MM.1S (cell line): ENCODE results near the gene SNX8.

Experiments
- DNase-seq: peaks from one replicate; pipeline ENCODE4 v3.0.0-alpha.2; 2015
- H2AFZ ChIP-seq: fragments of 300-600 bp; sonication (generic); 2 replicates; pipeline ENCODE4 v1.6.0; 2016; ENCODE audit warnings: antibody characterized with exemption, low read length
- H3F3A ChIP-seq: fragments of 300-600 bp; sonication (generic); 2 replicates; pipeline ENCODE4 v1.6.1; 2016; ENCODE audit warnings: mild to moderate bottlenecking, antibody characterized with exemption, low read length, moderate library complexity, mixed read lengths; ENCODE audit not compliant: insufficient read depth
- H3K27ac ChIP-seq: fragments of 300-600 bp; sonication (generic); 2 replicates; pipeline ENCODE4 v1.5.1; 2016; ENCODE audit warnings: mild to moderate bottlenecking, low read length
- H3K27me3 ChIP-seq: fragments of 300-600 bp; sonication (generic); replicated peaks from 2 replicates; pipeline ENCODE4 v1.6.0; 2016; ENCODE audit warnings: low read length; ENCODE audit not compliant: insufficient read depth
- H3K36me3 ChIP-seq: fragments of 300-600 bp; sonication (generic); replicated peaks from 2 replicates; pipeline ENCODE4 v1.6.1; 2016; ENCODE audit warnings: mild to moderate bottlenecking, low read length, mixed read lengths; ENCODE audit not compliant: insufficient read depth
- H3K4me1 ChIP-seq: fragments of 300-600 bp; sonication (generic); 2 replicates; pipeline ENCODE4 v1.6.1; 2016; ENCODE audit warnings: low read length, mixed read lengths
- H3K4me2 ChIP-seq: fragments of 300-600 bp; sonication (generic); 2 replicates; pipeline ENCODE4 v1.6.0; 2016; ENCODE audit warnings: low read depth, low read length
- H3K4me3 ChIP-seq: fragments of 300-600 bp; sonication (generic); 2 replicates; pipeline ENCODE4 v1.5.1; 2016; ENCODE audit warnings: low read length, mixed read lengths
- H3K79me2 ChIP-seq: fragments of 300-600 bp; sonication (generic); 2 replicates; pipeline ENCODE4 v1.6.1; 2016; ENCODE audit warnings: mixed run types, low read length, mixed read lengths
- H3K9ac ChIP-seq: fragments of 300-600 bp; sonication (generic); 2 replicates; pipeline ENCODE4 v1.6.1; 2016; ENCODE audit warnings: low read length, mixed read lengths
- H3K9me2 ChIP-seq: fragments of 300-600 bp; sonication (generic); replicated peaks from 2 replicates; pipeline ENCODE4 v1.6.1; 2016; ENCODE audit warnings: mild to moderate bottlenecking, low read length, mixed read lengths; ENCODE audit not compliant: insufficient read depth
- H3K9me3 ChIP-seq: fragments of 300-600 bp; sonication (generic); replicated peaks from 2 replicates; pipeline ENCODE4 v1.6.1; 2016; ENCODE audit warnings: mild to moderate bottlenecking, low read length, mixed read lengths; ENCODE audit not compliant: insufficient read depth
- H4K20me1 ChIP-seq: fragments of 300-600 bp; sonication (generic); 2 replicates; pipeline ENCODE4 v1.6.1; 2016; ENCODE audit warnings: mild to moderate bottlenecking, low read length, moderate library complexity, mixed read lengths; ENCODE audit not compliant: insufficient read depth
- EZH2 ChIP-seq: fragments of 300-600 bp; sonication (generic); optimal IDR thresholded peaks from 2 replicates; pipeline ENCODE3; 2017; ENCODE audit warnings: low read depth, mild to moderate bottlenecking, antibody characterized with exemption, low read length, mixed read lengths
- EZH2phosphoT487 ChIP-seq: fragments of 300-600 bp; sonication (generic); IDR thresholded peaks from 2 replicates; pipeline ENCODE4 v1.6.1; 2018; ENCODE audit warnings: antibody characterized with exemption, low read length
- TF ChIP-seq, protein P1 (sequence below): fragments of 300-600 bp; sonication (generic); IDR thresholded peaks from 2 replicates; pipeline ENCODE4 v1.5.1; 2016; ENCODE audit warnings: antibody characterized with exemption, low read length, mixed read lengths

The SNX8 gene

DNA sequence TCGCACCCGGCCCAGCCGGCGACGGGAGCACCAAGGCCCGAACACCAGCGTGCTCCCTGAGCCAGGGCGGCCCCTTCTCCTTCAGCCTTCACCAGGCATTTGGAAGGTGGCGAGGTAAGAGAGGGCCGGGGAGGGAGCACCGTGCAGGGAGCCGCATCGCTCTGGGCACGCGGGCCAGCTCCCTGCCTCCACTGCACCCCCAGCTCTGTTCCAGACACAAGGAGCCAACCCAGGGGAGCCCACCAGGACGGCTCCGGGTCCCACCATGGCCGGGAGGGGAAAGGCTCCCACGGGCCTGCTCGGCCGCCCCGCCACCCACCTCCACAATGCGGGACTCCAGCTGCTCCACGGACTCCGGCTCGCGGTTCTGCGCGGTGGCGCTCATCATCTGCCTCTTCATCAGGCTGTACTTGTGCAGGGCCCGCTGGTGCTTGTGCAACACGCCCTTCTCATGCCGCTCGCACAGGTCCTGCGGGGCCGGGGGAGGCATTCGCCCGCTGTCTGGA lies 57.1 kb downstream of the SNX8 start:
- no peak overlapping the region for H3K4me2 ChIP-seq
- no peak overlapping the region for H3K9ac ChIP-seq
- H3F3A ChIP-seq = no peaks in the 10 kb centered on the region
- no peak for DNase-seq
- H4K20me1 ChIP-seq = no peaks in the 10 kb centered on the region
- H3K4me1 ChIP-seq = no peaks in the 10 kb centered on the region
- H3K36me3 ChIP-seq = no peaks in the 10 kb centered on the region
- H2AFZ ChIP-seq = no peak overlapping the region
- no peaks in the 10 kb centered on the region for H3K79me2 ChIP-seq
- H3K9me3 ChIP-seq = no peaks in the 10 kb centered on the region
- no peak overlapping the region for H3K4me3 ChIP-seq
- TF ChIP-seq, protein P1, sequence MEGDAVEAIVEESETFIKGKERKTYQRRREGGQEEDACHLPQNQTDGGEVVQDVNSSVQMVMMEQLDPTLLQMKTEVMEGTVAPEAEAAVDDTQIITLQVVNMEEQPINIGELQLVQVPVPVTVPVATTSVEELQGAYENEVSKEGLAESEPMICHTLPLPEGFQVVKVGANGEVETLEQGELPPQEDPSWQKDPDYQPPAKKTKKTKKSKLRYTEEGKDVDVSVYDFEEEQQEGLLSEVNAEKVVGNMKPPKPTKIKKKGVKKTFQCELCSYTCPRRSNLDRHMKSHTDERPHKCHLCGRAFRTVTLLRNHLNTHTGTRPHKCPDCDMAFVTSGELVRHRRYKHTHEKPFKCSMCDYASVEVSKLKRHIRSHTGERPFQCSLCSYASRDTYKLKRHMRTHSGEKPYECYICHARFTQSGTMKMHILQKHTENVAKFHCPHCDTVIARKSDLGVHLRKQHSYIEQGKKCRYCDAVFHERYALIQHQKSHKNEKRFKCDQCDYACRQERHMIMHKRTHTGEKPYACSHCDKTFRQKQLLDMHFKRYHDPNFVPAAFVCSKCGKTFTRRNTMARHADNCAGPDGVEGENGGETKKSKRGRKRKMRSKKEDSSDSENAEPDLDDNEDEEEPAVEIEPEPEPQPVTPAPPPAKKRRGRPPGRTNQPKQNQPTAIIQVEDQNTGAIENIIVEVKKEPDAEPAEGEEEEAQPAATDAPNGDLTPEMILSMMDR = no peak
- no peak for TF ChIP-seq EZH2phosphoT487
- no peak for TF ChIP-seq EZH2
- H3K9me2 ChIP-seq = no peaks in the 10 kb centered on the region
- H3K27me3 ChIP-seq = no peaks in the 10 kb centered on the region
- H3K27ac ChIP-seq = no peak overlapping the region

DNA sequence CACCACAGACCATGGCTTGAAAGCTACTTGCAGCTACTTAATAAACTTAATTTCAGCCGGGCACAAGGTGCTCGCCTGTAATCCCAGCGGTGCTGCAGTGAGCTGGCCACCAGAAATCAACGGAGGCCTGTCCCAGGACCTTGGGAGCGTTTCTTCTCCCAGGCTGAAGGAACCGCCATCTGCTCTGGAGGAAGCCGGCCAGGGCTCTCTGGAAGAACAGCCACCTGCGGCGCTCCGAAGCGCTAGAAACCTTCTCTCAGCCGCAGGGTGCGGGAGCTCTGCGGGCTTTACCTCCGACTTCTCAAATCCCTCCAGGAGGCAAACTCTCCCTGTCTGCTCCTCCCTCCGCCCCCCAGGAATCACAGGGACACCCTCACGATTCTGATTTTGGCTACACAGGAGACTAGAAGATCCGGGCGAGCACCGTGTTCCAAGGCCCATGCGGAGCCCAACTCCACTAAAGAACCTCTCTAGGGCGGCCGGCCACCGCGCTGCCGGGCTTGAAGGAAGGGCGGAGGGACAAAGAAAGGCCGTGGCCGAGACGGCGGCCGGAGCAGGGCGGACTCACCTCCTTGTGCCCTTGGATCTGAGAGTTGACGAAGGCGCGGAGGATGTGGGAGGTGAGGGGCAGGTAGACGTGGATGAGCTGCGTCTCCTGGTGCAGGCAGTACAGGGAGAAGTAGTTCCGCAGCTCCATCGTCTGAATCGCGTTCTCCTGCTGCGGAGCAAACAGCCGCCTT lies 57.8 kb downstream of the SNX8 start:
- no peaks in the 10 kb centered on the region for H3K27me3 ChIP-seq
- no peak for TF ChIP-seq EZH2
- no peak overlapping the region for H3K27ac ChIP-seq
- no peak overlapping the region for H2AFZ ChIP-seq
- no peaks in the 10 kb centered on the region for H3F3A ChIP-seq
- no peaks in the 10 kb centered on the region for H3K79me2 ChIP-seq
- no peaks in the 10 kb centered on the region for H3K9me3 ChIP-seq
- no peaks in the 10 kb centered on the region for H3K36me3 ChIP-seq
- no peak for DNase-seq
- no peak overlapping the region for H3K4me3 ChIP-seq
- H3K4me1 ChIP-seq = no peaks in the 10 kb centered on the region
- no peak overlapping the region for H3K9ac ChIP-seq
- no peaks in the 10 kb centered on the region for H3K9me2 ChIP-seq
- H4K20me1 ChIP-seq = no peaks in the 10 kb centered on the region
- H3K4me2 ChIP-seq = no peak overlapping the region

DNA sequence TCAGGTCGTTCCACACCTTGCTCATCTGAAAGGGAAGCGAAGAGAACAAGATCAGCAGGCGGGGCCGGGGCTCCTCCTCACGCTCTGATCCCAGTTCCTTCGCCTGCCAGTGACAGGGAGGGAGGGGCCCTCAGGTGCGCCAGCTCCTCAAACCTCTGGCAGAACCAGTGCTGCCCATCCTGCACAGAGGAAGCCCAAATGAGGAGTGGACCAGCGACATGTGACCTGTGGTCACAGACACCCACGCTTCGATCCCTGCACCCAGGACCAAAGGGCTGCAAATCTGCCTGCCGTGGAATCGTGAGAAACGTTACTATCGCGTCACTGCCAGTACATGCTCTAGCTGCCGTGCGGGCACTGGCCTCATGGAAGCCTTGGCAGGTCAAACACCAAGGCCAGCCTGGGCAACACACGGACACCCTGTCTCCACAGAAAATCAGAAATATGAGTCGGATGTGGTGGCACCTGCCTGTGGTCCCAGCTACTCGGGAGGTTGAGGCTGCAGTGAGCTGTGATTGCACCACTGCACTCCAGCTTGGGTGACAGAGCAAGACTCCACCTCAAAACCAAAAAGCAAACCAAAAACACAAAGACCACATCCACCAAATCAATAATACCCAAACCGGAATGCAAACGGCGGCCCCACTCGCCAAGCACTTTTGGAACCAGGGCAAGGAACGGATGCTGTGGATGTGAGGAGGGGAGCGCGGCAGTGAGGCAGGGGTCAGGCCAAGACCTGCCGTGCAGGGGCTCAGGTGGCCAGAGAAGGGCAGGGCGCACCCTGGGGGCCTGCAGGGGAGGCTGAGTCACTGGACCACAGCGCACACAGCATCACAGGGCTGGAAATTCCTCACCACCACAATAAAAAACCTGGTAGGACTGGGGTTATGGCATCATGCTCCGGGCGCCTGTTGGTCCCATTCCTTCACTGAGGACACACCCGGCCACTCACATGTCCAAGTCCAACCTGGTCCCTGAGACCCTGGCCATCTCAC lies 58.8 kb downstream of the SNX8 start:
- no peaks in the 10 kb centered on the region for H3K4me1 ChIP-seq
- no peaks in the 10 kb centered on the region for H3K27me3 ChIP-seq
- H3K36me3 ChIP-seq = no peaks in the 10 kb centered on the region
- no peak overlapping the region for H2AFZ ChIP-seq
- no peaks in the 10 kb centered on the region for H4K20me1 ChIP-seq
- H3K4me3 ChIP-seq = no peak overlapping the region
- H3K27ac ChIP-seq = no peak overlapping the region
- DNase-seq = no peak
- no peaks in the 10 kb centered on the region for H3K9me2 ChIP-seq
- no peaks in the 10 kb centered on the region for H3K9me3 ChIP-seq
- no peak overlapping the region for H3K4me2 ChIP-seq
- no peak overlapping the region for H3K9ac ChIP-seq
- TF ChIP-seq EZH2 = no peak
- TF ChIP-seq, protein P1 = no peak
- H3F3A ChIP-seq = no peaks in the 10 kb centered on the region
- no peaks in the 10 kb centered on the region for H3K79me2 ChIP-seq
